ENCODE results near the gene BST1. TPM values are rescaled to one million over a fixed set of nuclear protein-coding genes. Genes with fewer than 3 reads are reported as not detected.

BST1 gene
- total RNA-seq, 1 experiment from 2014 or later: not detected

- Histone ChIP-seq H3K4me1 (ENCODE audit: insufficient read depth, low read length) (peaks cover 7% of the 10 kb centered on the region), H3K27me3 (ENCODE audit: insufficient read depth, low read length) (no peaks in the 10 kb centered on the region), H2BK12ac (ENCODE audit: insufficient read length, low read depth, low read length) (no peak overlapping the region), H2BK20ac (ENCODE audit: low read depth, low read length, poor library complexity, severe bottlenecking) (no peak overlapping the region), H3K9me3 (ENCODE audit: control insufficient read depth, low read depth, low read length) (no peaks in the 10 kb centered on the region), H3K9ac (ENCODE audit: extremely low read depth, insufficient read length, low read length) (no peak overlapping the region), H2BK5ac (ENCODE audit: insufficient read length, low read length) (no peak overlapping the region), H3K79me1 (ENCODE audit: insufficient read depth, low read depth, low read length, poor library complexity, severe bottlenecking) (no peaks in the 10 kb centered on the region), H4K91ac (ENCODE audit: insufficient read length, low read depth, low read length) (no peak overlapping the region), H2BK15ac (ENCODE audit: low read depth, low read length) (no peak overlapping the region), H2AFZ (ENCODE audit: low read length) (no peak overlapping the region), H3K23ac (ENCODE audit: insufficient read length, low read depth, low read length) (no peak overlapping the region), H3K14ac (ENCODE audit: insufficient read depth, low read length) (no peak overlapping the region), H3K56ac (ENCODE audit: insufficient read length, low read depth, low read length) (no peak overlapping the region), H2BK120ac (ENCODE audit: low read depth, low read length, poor library complexity, severe bottlenecking) (no peak overlapping the region), H3K23me2 (ENCODE audit: insufficient read length, low read depth, low read length, poor library complexity, severe bottlenecking) (no peaks in the 10 kb centered on the region), H3K4me2 (ENCODE audit: insufficient read depth, insufficient read length, low read length) (no peak overlapping the region), H3K4ac (ENCODE audit: low read depth, low read length) (no peak overlapping the region), H4K5ac (ENCODE audit: insufficient read length, low read depth, low read length) (no peak overlapping the region), H2AK5ac (ENCODE audit: insufficient read length, low read length) (no peak overlapping the region), H3K27ac (ENCODE audit: insufficient read length, low read depth, low read length) (no peak overlapping the region), H3K79me2 (ENCODE audit: insufficient read depth, low read length) (no peaks in the 10 kb centered on the region), H3K18ac (ENCODE audit: insufficient read length, low read depth, low read length) (no peak overlapping the region), H4K8ac (replicated peaks; ENCODE audit: insufficient read length, low read depth, low read length) (no peak overlapping the region), H3T11ph (ENCODE audit: low read length) (no peak overlapping the region), H4K20me1 (ENCODE audit: control insufficient read depth, insufficient read depth, insufficient read length) (no peaks in the 10 kb centered on the region)
- DNase-seq: no peak
- no peak for TF ChIP-seq CTCF (conservative IDR thresholded peaks at IDR 0.05)
- Mint-ChIP-seq H3K36me3 (ENCODE audit: insufficient read depth in 1 of 3, low read depth in 3 of 3) (peaks cover 4 to 21% (median 9%) of the 10 kb centered on the region in 3 experiments; a peak in 6 of 7 replicates), H3K27ac (no peak overlapping the region), H3K9me3 (peaks cover 13 to 14% of the 10 kb centered on the region in 2 experiments), H3K4me1 (peaks cover 40 to 47% of the 10 kb centered on the region in 2 experiments), H3K27me3 (ENCODE audit: low read depth) (no peaks in the 10 kb centered on the region), H3K4me3 (no peak overlapping the region)
- no CpG with 5 or more reads among the region's 4 CpGs for WGBS (ENCODE audit: extremely low coverage, insufficient read length, low lambda C conversion rate)
These were observed 8.4 kb upstream of the BST1 start for GRCh38 chr4:15694431-15694830.
